SKM-1 (cell line): ENCODE measurements around the gene PPM1L.

Experiments
- DNase-seq: peaks from one replicate; lab custom pipeline; 2025; ENCODE audit not compliant: unreplicated experiment; lab: John Stamatoyannopoulos, UW

Gene PPM1L

GRCh38 chr3:160921020-160921635 lies 165.1 kb downstream of the PPM1L start:
- DNase-seq: peak; percentile 23

GRCh38 chr3:160924776-160925175 lies 168.7 kb downstream of the PPM1L start:
- no peak for DNase-seq

GRCh38 chr3:160927620-160928019 lies 171.6 kb downstream of the PPM1L start:
- DNase-seq: no peak

GRCh38 chr3:160928183-160928726 lies 172.2 kb downstream of the PPM1L start:
- DNase-seq: no peak

- DNase-seq: no peak
These were observed 173.6 kb downstream of the PPM1L start for GRCh38 chr3:160929595-160929994.

GRCh38 chr3:160931474-160931873 lies 175.4 kb downstream of the PPM1L start:
- no peak for DNase-seq

- peak; percentile 21 for DNase-seq
These were observed 179.5 kb downstream of the PPM1L start for GRCh38 chr3:160935413-160936095.

- no peak for DNase-seq
These were observed 186.0 kb downstream of the PPM1L start for GRCh38 chr3:160941885-160942494.

GRCh38 chr3:160943996-160944395 lies 188.0 kb downstream of the PPM1L start:
- no peak for DNase-seq

- DNase-seq: no peak
These were observed 189.3 kb downstream of the PPM1L start for GRCh38 chr3:160945336-160945735.

GRCh38 chr3:160948273-160948672 lies 192.2 kb downstream of the PPM1L start:
- DNase-seq: no peak

GRCh38 chr3:160949460-160949859 lies 193.4 kb downstream of the PPM1L start:
- no peak for DNase-seq

- DNase-seq: no peak
These were observed 194.5 kb downstream of the PPM1L start for GRCh38 chr3:160950542-160950941.

GRCh38 chr3:160950954-160951353 lies 194.9 kb downstream of the PPM1L start:
- no peak for DNase-seq

- DNase-seq: no peak
These were observed 195.8 kb downstream of the PPM1L start for GRCh38 chr3:160951642-160952487.

GRCh38 chr3:160953686-160954085 lies 197.7 kb downstream of the PPM1L start:
- DNase-seq: no peak

- peak; percentile 13 for DNase-seq
These were observed 200.8 kb downstream of the PPM1L start for GRCh38 chr3:160956785-160957184.

GRCh38 chr3:160960568-160960967 lies 204.5 kb downstream of the PPM1L start:
- DNase-seq: no peak

GRCh38 chr3:160963949-160964348 lies 207.9 kb downstream of the PPM1L start:
- no peak for DNase-seq

GRCh38 chr3:160968761-160969160 lies 212.7 kb downstream of the PPM1L start:
- no peak for DNase-seq
